ENCODE results near the gene TSPAN13. TPM values are rescaled to one million over a fixed set of nuclear protein-coding genes. Genes with fewer than 3 reads are reported as not detected.

The TSPAN13 gene
- total and polyA plus RNA-seq, 2 of the 8 experiments (the other 6 are each of a cell fraction or from before 2014, with no cell fraction given): 15.3 to 28.1 TPM

- H2BK120ac ChIP-seq (replicated peaks; ENCODE audit: low read depth, low read length): no peak overlapping the region
- H3K36me3 ChIP-seq (ENCODE audit: control insufficient read depth in 2 of 4, insufficient read depth in 4 of 4, low read length in 3 of 4): no peaks in the 10 kb centered on the region
- no peaks in the 10 kb centered on the region for H3K27me3 ChIP-seq (replicated peaks in 1 of 4; ENCODE audit: control insufficient read depth in 3 of 4, extremely low read depth in 1 of 4, insufficient read depth in 3 of 4, low read length in 3 of 4)
- WGBS, 2 experiments (ENCODE audit: extremely low coverage in 1 of 2, insufficient coverage in 1 of 2, insufficient read length in 1 of 2, insufficient replicate concordance in 2 of 2, low coverage in 1 of 2, low lambda C conversion rate in 2 of 2, missing lambda C conversion rate in 1 of 2): 97% methylated on average over 4 of the region's 4 CpGs; no CpG with 5 or more reads in 1 of the 2 experiments
- no peaks in the 10 kb centered on the region for H3K79me2 ChIP-seq (ENCODE audit: control insufficient read depth in 1 of 2, insufficient read depth in 2 of 2, low read length in 2 of 2)
- TF ChIP-seq EP300 (IDR thresholded peaks at IDR 0.05; ENCODE audit: borderline replicate concordance in 1 of 2, low read depth in 2 of 2, low read length in 2 of 2) (no peak), CHD2 (IDR thresholded peaks at IDR 0.05; ENCODE audit: low read length) (no peak), RFX5 (IDR thresholded peaks at IDR 0.05; ENCODE audit: borderline replicate concordance, low read depth, low read length) (no peak), KDM1A (IDR thresholded peaks at IDR 0.05; ENCODE audit: borderline replicate concordance, low read length) (no peak), RAD21 (IDR thresholded peaks at IDR 0.05 in 1 of 2, conservative IDR thresholded peaks at IDR 0.05 in 1 of 2; ENCODE audit: low read depth in 2 of 2, low read length in 2 of 2) (no peak)
- H3K56ac ChIP-seq (replicated peaks; ENCODE audit: insufficient read length, low read depth, low read length): no peak overlapping the region
- H2BK20ac ChIP-seq (ENCODE audit: low read length): no peak overlapping the region
- no peak overlapping the region for H4K8ac ChIP-seq (ENCODE audit: extremely low read depth, insufficient read depth, low read length)
- no peak overlapping the region for H3K4me3 ChIP-seq (ENCODE audit: extremely low read depth in 1 of 4, insufficient read depth in 2 of 4, low read depth in 3 of 4, low read length in 4 of 4)
- H3K4me1 ChIP-seq (replicated peaks in 1 of 4; ENCODE audit: control insufficient read depth in 3 of 4, insufficient read depth in 4 of 4, low read length in 3 of 4): no peaks in the 10 kb centered on the region
- no peaks in the 10 kb centered on the region for H4K20me1 ChIP-seq (replicated peaks in 1 of 2; ENCODE audit: control insufficient read depth in 1 of 2, insufficient read depth in 2 of 2, low read length in 2 of 2)
- H3K14ac ChIP-seq (ENCODE audit: insufficient read length): no peak overlapping the region
- no peak overlapping the region for H3K18ac ChIP-seq (ENCODE audit: extremely low read depth, low read length)
- H2BK5ac ChIP-seq (ENCODE audit: low read depth, low read length): no peak overlapping the region
- ChIA-PET CTCF (ENCODE audit: partially characterized antibody) (interaction anchor here (0.6 to 5.5 kb wide), 4 partner anchors 9 to 350 kb away, joined by 3 to 36 read pairs (median 4); no protein-coding TSS in a partner anchor), POLR2A (ENCODE audit: partially characterized antibody) (no interaction called here)
- no peak overlapping the region for H2BK15ac ChIP-seq (ENCODE audit: low read length)
- DNase-seq (ENCODE audit: low read depth in 1 of 2, low spot score in 2 of 2) (no peak), FAIRE-seq (no peak)
- no peaks in the 10 kb centered on the region for H3K9me3 ChIP-seq (ENCODE audit: insufficient read depth in 2 of 2, low read depth in 1 of 2, low read length in 1 of 2)
- no peak overlapping the region for H3K9ac ChIP-seq (replicated peaks in 1 of 4; ENCODE audit: extremely low read depth in 1 of 4, low read depth in 3 of 4, low read length in 3 of 4)
- H2AFZ ChIP-seq (ENCODE audit: low read length): no peak overlapping the region
- H3K4ac ChIP-seq (replicated peaks; ENCODE audit: insufficient read length, low read depth, low read length): no peak overlapping the region
- no peak overlapping the region for H4K5ac ChIP-seq (ENCODE audit: insufficient read length, low read depth, low read length)
- H2AK5ac ChIP-seq (ENCODE audit: low read depth, low read length): no peak overlapping the region
- H3K79me1 ChIP-seq (ENCODE audit: low read depth, low read length): no peaks in the 10 kb centered on the region
- H3K27ac ChIP-seq (ENCODE audit: low read depth, low read length): no peak overlapping the region
- no peaks in the 10 kb centered on the region for H3K23me2 ChIP-seq (ENCODE audit: low read depth, low read length)
- no peak overlapping the region for H3K23ac ChIP-seq (ENCODE audit: insufficient read length)
- no peak overlapping the region for H3K4me2 ChIP-seq (ENCODE audit: insufficient read depth in 1 of 2, low read depth in 2 of 2, low read length in 2 of 2)
- H4K91ac ChIP-seq (replicated peaks; ENCODE audit: insufficient read length, low read length): no peak overlapping the region
- H2BK12ac ChIP-seq (ENCODE audit: low read depth, low read length): no peak overlapping the region
Measured at GRCh38 chr7:16803125-16803524, 49.6 kb downstream of the TSPAN13 start.
